Measurements from ENCODE around the gene EML6. TPM values are rescaled to one million over a fixed set of nuclear protein-coding genes. Genes with fewer than 3 reads are reported as not detected.

EML6 gene
- total and polyA plus RNA-seq, 2 of the 8 experiments (the other 6 are each of a cell fraction or from before 2014, with no cell fraction given), result 1.2 to 1.6 TPM

GRCh38 chr2:54758951-54759350 lies 35.5 kb downstream of the EML6 start:
- Histone ChIP-seq H3K23me2 (ENCODE audit: low read depth, low read length) (no peaks in the 10 kb centered on the region), H2AFZ (ENCODE audit: low read length) (no peak overlapping the region), H4K91ac (replicated peaks; ENCODE audit: insufficient read length, low read length) (no peak overlapping the region), H3K4ac (replicated peaks; ENCODE audit: insufficient read length, low read depth, low read length) (no peak overlapping the region), H4K8ac (ENCODE audit: extremely low read depth, insufficient read depth, low read length) (no peak overlapping the region), H3K4me2 (ENCODE audit: insufficient read depth in 1 of 2, low read depth in 2 of 2, low read length in 2 of 2) (no peak overlapping the region), H3K23ac (ENCODE audit: insufficient read length) (no peak overlapping the region), H2BK120ac (replicated peaks; ENCODE audit: low read depth, low read length) (no peak overlapping the region), H3K56ac (replicated peaks; ENCODE audit: insufficient read length, low read depth, low read length) (no peak overlapping the region), H2BK12ac (ENCODE audit: low read depth, low read length) (no peak overlapping the region), H2AK5ac (ENCODE audit: low read depth, low read length) (no peak overlapping the region), H3K27ac (ENCODE audit: low read depth, low read length) (no peak overlapping the region), H3K18ac (ENCODE audit: extremely low read depth, low read length) (no peak overlapping the region), H3K9me3 (ENCODE audit: insufficient read depth in 2 of 2, low read depth in 1 of 2, low read length in 1 of 2) (no peaks in the 10 kb centered on the region), H4K20me1 (replicated peaks in 1 of 2; ENCODE audit: control insufficient read depth in 1 of 2, insufficient read depth in 2 of 2, low read length in 2 of 2) (no peaks in the 10 kb centered on the region), H2BK15ac (ENCODE audit: low read length) (no peak overlapping the region), H3K36me3 (ENCODE audit: control insufficient read depth in 2 of 4, insufficient read depth in 4 of 4, low read length in 3 of 4) (no peaks in the 10 kb centered on the region), H3K4me1 (replicated peaks in 1 of 4; ENCODE audit: control insufficient read depth in 3 of 4, insufficient read depth in 4 of 4, low read length in 3 of 4) (peaks cover 3 to 5% (median 4%) of the 10 kb centered on the region in 4 experiments; a peak in 5 of 7 replicates), H3K79me2 (ENCODE audit: control insufficient read depth in 1 of 2, insufficient read depth in 2 of 2, low read length in 2 of 2) (no peaks in the 10 kb centered on the region), H2BK5ac (ENCODE audit: low read depth, low read length) (no peak overlapping the region), H4K5ac (ENCODE audit: insufficient read length, low read depth, low read length) (no peak overlapping the region), H3K4me3 (ENCODE audit: extremely low read depth in 1 of 4, insufficient read depth in 2 of 4, low read depth in 3 of 4, low read length in 4 of 4) (no peak overlapping the region), H3K27me3 (replicated peaks in 1 of 4; ENCODE audit: control insufficient read depth in 3 of 4, extremely low read depth in 1 of 4, insufficient read depth in 3 of 4, low read length in 3 of 4) (no peaks in the 10 kb centered on the region), H2BK20ac (ENCODE audit: low read length) (no peak overlapping the region), H3K14ac (ENCODE audit: insufficient read length) (no peak overlapping the region), H3K79me1 (ENCODE audit: low read depth, low read length) (no peaks in the 10 kb centered on the region), H3K9ac (replicated peaks in 1 of 4; ENCODE audit: extremely low read depth in 1 of 4, low read depth in 3 of 4, low read length in 3 of 4) (no peak overlapping the region)
- no peak for TF ChIP-seq NRF1 (IDR thresholded peaks at IDR 0.05; ENCODE audit: low read depth, low read length)
- TF ChIP-seq RBBP5 (IDR thresholded peaks at IDR 0.05; ENCODE audit: borderline replicate concordance, low read depth, low read length), result no peak
- no peak for TF ChIP-seq POU5F1 (IDR thresholded peaks at IDR 0.05; ENCODE audit: low read depth, low read length)
- no peak for TF ChIP-seq TAF7 (optimal IDR thresholded peaks at IDR 0.05; ENCODE audit: borderline replicate concordance, low read depth, low read length)
- TF ChIP-seq RNF2 (IDR thresholded peaks at IDR 0.05; ENCODE audit: borderline replicate concordance, low read depth, low read length, missing control alignments, poor library complexity, severe bottlenecking), result no peak
- no peak for TF ChIP-seq SP1 (IDR thresholded peaks at IDR 0.05; ENCODE audit: low read depth, low read length)
- TF ChIP-seq RXRA (IDR thresholded peaks at IDR 0.05; ENCODE audit: insufficient read depth, low read depth, low read length), result no peak
- TF ChIP-seq TAF1 (IDR thresholded peaks at IDR 0.05; ENCODE audit: low read depth, low read length), result no peak
- no peak for TF ChIP-seq ASH2L (IDR thresholded peaks at IDR 0.05; ENCODE audit: low read length)
- TF ChIP-seq, protein P1, sequence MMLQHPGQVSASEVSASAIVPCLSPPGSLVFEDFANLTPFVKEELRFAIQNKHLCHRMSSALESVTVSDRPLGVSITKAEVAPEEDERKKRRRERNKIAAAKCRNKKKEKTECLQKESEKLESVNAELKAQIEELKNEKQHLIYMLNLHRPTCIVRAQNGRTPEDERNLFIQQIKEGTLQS (IDR thresholded peaks at IDR 0.05; ENCODE audit: insufficient read depth, low read depth, low read length), result no peak
- no peak for TF ChIP-seq SIRT6 (IDR thresholded peaks at IDR 0.05; ENCODE audit: low read length)
- TF ChIP-seq KDM1A (IDR thresholded peaks at IDR 0.05; ENCODE audit: borderline replicate concordance, low read length), result no peak
- TF ChIP-seq JUN (IDR thresholded peaks at IDR 0.05; ENCODE audit: low read depth, low read length), result no peak
- no peak for TF ChIP-seq SIN3A (conservative IDR thresholded peaks at IDR 0.05 in 1 of 2, IDR thresholded peaks at IDR 0.05 in 1 of 2; ENCODE audit: low read depth in 1 of 2, low read length in 2 of 2)
- DNase-seq (ENCODE audit: low read depth in 1 of 2, low spot score in 2 of 2), result no peak
- CTCF ChIA-PET (ENCODE audit: partially characterized antibody), result interaction anchor here (0.6 to 2.0 kb wide), 7 partner anchors 9 to 82 kb away, joined by 3 to 5 read pairs (median 4); no protein-coding TSS in a partner anchor
- POLR2A ChIA-PET (ENCODE audit: partially characterized antibody), result no interaction called here
- no peak for FAIRE-seq
- WGBS, 2 experiments (ENCODE audit: extremely low coverage in 1 of 2, insufficient coverage in 1 of 2, insufficient read length in 1 of 2, insufficient replicate concordance in 2 of 2, low coverage in 1 of 2, low lambda C conversion rate in 2 of 2, missing lambda C conversion rate in 1 of 2), result 96% methylated on average over 1 of the region's 1 CpG; no CpG with 5 or more reads in 1 of the 2 experiments
